ENCODE data around the gene RFC1. TPM values are rescaled to one million over a fixed set of nuclear protein-coding genes. Genes with fewer than 3 reads are reported as not detected.

Gene RFC1
- polyA plus RNA-seq (2012; ENCODE audit: insufficient read length, low read depth), result 24.5 TPM

GRCh38 chr4:39365830-39366771 is at the start of gene RFC1:
Gene RFC1, minus strand, starts transcription at chr4:39366362. Its CDS starts 121 bp downstream, at chr4:39366241.
- 0 out of 2 replicates have a peak, but pooled peaks have one; percentile 90 for TF ChIP-seq SIN3A (IDR thresholded peaks at IDR 0.05; ENCODE audit: borderline replicate concordance, insufficient read depth, low read length)
- peak; percentile 79 for TF ChIP-seq POLR2AphosphoS5 (IDR thresholded peaks at IDR 0.05; ENCODE audit: low read depth, low read length)
- TF ChIP-seq FOXP2 (optimal IDR thresholded peaks at IDR 0.05; ENCODE audit: borderline replicate concordance, extremely low read depth, extremely low read length, insufficient read depth), result peak; percentile 87
- TF ChIP-seq REST (IDR thresholded peaks at IDR 0.05; ENCODE audit: insufficient read depth in 1 of 2, low read depth in 2 of 2, low read length in 2 of 2), result no peak; a peak in 1 of 4 replicates
- TF ChIP-seq TAF1 (IDR thresholded peaks at IDR 0.05; ENCODE audit: borderline replicate concordance, insufficient read depth, low read length), result 0 out of 2 replicates have a peak, but pooled peaks have one; percentile 48

GRCh38 chr4:39415678-39416283 is 49.6 kb upstream of the RFC1 start:
- TF ChIP-seq SIN3A (IDR thresholded peaks at IDR 0.05; ENCODE audit: borderline replicate concordance, insufficient read depth, low read length), result no peak
- no peak for TF ChIP-seq FOXP2 (optimal IDR thresholded peaks at IDR 0.05; ENCODE audit: borderline replicate concordance, extremely low read depth, extremely low read length, insufficient read depth)
- TF ChIP-seq TAF1 (IDR thresholded peaks at IDR 0.05; ENCODE audit: borderline replicate concordance, insufficient read depth, low read length), result no peak
- TF ChIP-seq REST (IDR thresholded peaks at IDR 0.05; ENCODE audit: insufficient read depth in 1 of 2, low read depth in 2 of 2, low read length in 2 of 2), result no peak
- TF ChIP-seq POLR2AphosphoS5 (IDR thresholded peaks at IDR 0.05; ENCODE audit: low read depth, low read length), result no peak

- TF ChIP-seq TAF1 (IDR thresholded peaks at IDR 0.05; ENCODE audit: borderline replicate concordance, insufficient read depth, low read length) (no peak), POLR2AphosphoS5 (IDR thresholded peaks at IDR 0.05; ENCODE audit: low read depth, low read length) (no peak), REST (IDR thresholded peaks at IDR 0.05; ENCODE audit: insufficient read depth in 1 of 2, low read depth in 2 of 2, low read length in 2 of 2) (no peak), SIN3A (IDR thresholded peaks at IDR 0.05; ENCODE audit: borderline replicate concordance, insufficient read depth, low read length) (no peak), FOXP2 (optimal IDR thresholded peaks at IDR 0.05; ENCODE audit: borderline replicate concordance, extremely low read depth, extremely low read length, insufficient read depth) (no peak)
Measured at GRCh38 chr4:39410415-39410814, 44.3 kb upstream of the RFC1 start.

- TF ChIP-seq TAF1 (IDR thresholded peaks at IDR 0.05; ENCODE audit: borderline replicate concordance, insufficient read depth, low read length) (no peak), POLR2AphosphoS5 (IDR thresholded peaks at IDR 0.05; ENCODE audit: low read depth, low read length) (no peak), REST (IDR thresholded peaks at IDR 0.05; ENCODE audit: insufficient read depth in 1 of 2, low read depth in 2 of 2, low read length in 2 of 2) (no peak), SIN3A (IDR thresholded peaks at IDR 0.05; ENCODE audit: borderline replicate concordance, insufficient read depth, low read length) (no peak), FOXP2 (optimal IDR thresholded peaks at IDR 0.05; ENCODE audit: borderline replicate concordance, extremely low read depth, extremely low read length, insufficient read depth) (no peak)
Measured at GRCh38 chr4:39407584-39407885, 41.4 kb upstream of the RFC1 start.
